Esophagus muscularis mucosa (tissue), 3 donors: ENCODE results near the gene NELL1.

Experiments
- CTCF ChIP-seq, 3 experiments: fragments of 200-600 bp in 2 of 3; fragments of 450-650 bp in 1 of 3; sonication (generic) in 2 of 3; IDR thresholded peaks; one replicate each; pipeline ENCODE4 v1.5.1; 2017 to 2019; ENCODE audit warnings: antibody characterized with exemption in 3 of 3, mild to moderate bottlenecking in 2 of 3, moderate library complexity in 1 of 3
- POLR2A ChIP-seq: fragments of 450-650 bp; IDR thresholded peaks from one replicate; pipeline ENCODE4 v1.6.1; 2017; ENCODE audit warnings: antibody characterized with exemption, moderate library complexity, mild to moderate bottlenecking, low read depth
- POLR2AphosphoS5 ChIP-seq, 2 donors: sonication (generic); formaldehyde crosslinking; IDR thresholded peaks; one replicate each; pipeline ENCODE4 v1.6.1; 2017; ENCODE audit warnings: antibody characterized with exemption in 2 of 2

- TF ChIP-seq CTCF (IDR thresholded peaks at IDR 0.05) (no peak), POLR2A (no peak), POLR2AphosphoS5 (IDR thresholded peaks at IDR 0.05) (no peak)
These were observed 935.2 kb downstream of the NELL1 start for GRCh38 chr11:21604564-21604963.
